PFSK-1 (cell line): ENCODE measurements around the gene ADAM12.

Experiments used
- FOXP2 ChIP-seq: optimal IDR thresholded peaks from 2 replicates; pipeline ENCODE3; 2011; ENCODE audit warnings: borderline replicate concordance, control low read depth, inconsistent platforms; ENCODE audit not compliant: insufficient read depth; ENCODE audit errors: extremely low read length, extremely low read depth
- POLR2AphosphoS5 ChIP-seq: IDR thresholded peaks from 2 replicates; pipeline ENCODE4 v1.6.1; 2012; ENCODE audit warnings: low read depth, mild to moderate bottlenecking, control low read depth, low read length, moderate library complexity
- REST ChIP-seq, 2 experiments: IDR thresholded peaks; 2 replicates each; pipeline versions ENCODE4 v1.6.1 to v1.8.0; 2011 to 2012; ENCODE audit warnings: low read depth in 2 of 2, low read length in 2 of 2, control low read depth in 1 of 2, inconsistent platforms in 1 of 2, mild to moderate bottlenecking in 1 of 2, moderate library complexity in 1 of 2; ENCODE audit not compliant: insufficient read depth in 1 of 2
- SIN3A ChIP-seq: IDR thresholded peaks from 2 replicates; pipeline ENCODE4 v1.6.1; 2012; ENCODE audit warnings: mild to moderate bottlenecking, low read length, moderate library complexity, borderline replicate concordance; ENCODE audit not compliant: insufficient read depth
- TAF1 ChIP-seq: IDR thresholded peaks from 2 replicates; pipeline ENCODE4 v1.6.1; 2012; ENCODE audit warnings: low read length, control low read depth, borderline replicate concordance; ENCODE audit not compliant: insufficient read depth

Gene ADAM12

GRCh38 chr10:126104767-126105166 lies 283.5 kb downstream of the ADAM12 start:
- TF ChIP-seq POLR2AphosphoS5 (no peak), FOXP2 (no peak), SIN3A (no peak), TAF1 (no peak), REST (IDR thresholded peaks at IDR 0.05; ENCODE audit: insufficient read depth in 1 of 2, low read depth in 2 of 2, low read length in 2 of 2) (no peak)

- no peak for TF ChIP-seq POLR2AphosphoS5
- no peak for TF ChIP-seq TAF1
- TF ChIP-seq FOXP2: no peak
- TF ChIP-seq REST (IDR thresholded peaks at IDR 0.05; ENCODE audit: insufficient read depth in 1 of 2, low read depth in 2 of 2, low read length in 2 of 2): no peak
- no peak for TF ChIP-seq SIN3A
These were observed 285.6 kb downstream of the ADAM12 start for GRCh38 chr10:126102636-126103035.

GRCh38 chr10:126101736-126102135 lies 286.5 kb downstream of the ADAM12 start:
- no peak for TF ChIP-seq FOXP2
- no peak for TF ChIP-seq POLR2AphosphoS5
- no peak for TF ChIP-seq SIN3A
- TF ChIP-seq TAF1: no peak
- TF ChIP-seq REST (IDR thresholded peaks at IDR 0.05; ENCODE audit: insufficient read depth in 1 of 2, low read depth in 2 of 2, low read length in 2 of 2): no peak

- no peak for TF ChIP-seq FOXP2
- no peak for TF ChIP-seq POLR2AphosphoS5
- no peak for TF ChIP-seq TAF1
- TF ChIP-seq SIN3A: no peak
- no peak for TF ChIP-seq REST (IDR thresholded peaks at IDR 0.05; ENCODE audit: insufficient read depth in 1 of 2, low read depth in 2 of 2, low read length in 2 of 2)
These were observed 287.0 kb downstream of the ADAM12 start for GRCh38 chr10:126101325-126101724.

- TF ChIP-seq FOXP2 (no peak), SIN3A (no peak), REST (IDR thresholded peaks at IDR 0.05; ENCODE audit: insufficient read depth in 1 of 2, low read depth in 2 of 2, low read length in 2 of 2) (no peak), TAF1 (no peak), POLR2AphosphoS5 (no peak)
These were observed 288.9 kb downstream of the ADAM12 start for GRCh38 chr10:126099366-126099765.
